NCI-H69 (cell line): ENCODE results near the gene MTM1.

Source experiments
- DNase-seq: peaks from one replicate; lab custom pipeline; 2025; lab: John Stamatoyannopoulos, UW

MTM1 gene

GRCh38 chrX:150664290-150664689 is 95.9 kb downstream of the MTM1 start:
- peak; percentile 91 for DNase-seq

- peak; percentile 78 for DNase-seq
Observed at GRCh38 chrX:150676221-150676620, 107.8 kb downstream of the MTM1 start.

- DNase-seq = peak; percentile 52
Observed at GRCh38 chrX:150680974-150681373, 112.6 kb downstream of the MTM1 start.

- DNase-seq = no peak
Observed at GRCh38 chrX:150683112-150683511, 114.7 kb downstream of the MTM1 start.

- DNase-seq = peak; percentile 63
Observed at GRCh38 chrX:150683536-150684146, 115.2 kb downstream of the MTM1 start.

- peak; percentile 2 for DNase-seq
Observed at GRCh38 chrX:150688911-150689451, 120.6 kb downstream of the MTM1 start.

GRCh38 chrX:150690126-150690525 is 121.7 kb downstream of the MTM1 start:
- peak; percentile 12 for DNase-seq

GRCh38 chrX:150692296-150692695 is 123.9 kb downstream of the MTM1 start:
- no peak for DNase-seq

GRCh38 chrX:150692831-150693724 is 124.7 kb downstream of the MTM1 start, which contains the start of gene MTMR1:
Gene MTMR1, plus strand, starts transcription at chrX:150693396. Its CDS starts 135 bp downstream, at chrX:150693531.
- peak; percentile 79 for DNase-seq

GRCh38 chrX:150693725-150694574 is 125.5 kb downstream of the MTM1 start:
- DNase-seq = peak; percentile 87

GRCh38 chrX:150694738-150695410 is 126.5 kb downstream of the MTM1 start:
- peak; percentile 70 for DNase-seq

- no peak for DNase-seq
Observed at GRCh38 chrX:150696331-150696730, 127.9 kb downstream of the MTM1 start.

GRCh38 chrX:150696866-150697265 is 128.4 kb downstream of the MTM1 start:
- no peak for DNase-seq

- no peak for DNase-seq
Observed at GRCh38 chrX:150697641-150698040, 129.2 kb downstream of the MTM1 start.

- no peak for DNase-seq
Observed at GRCh38 chrX:150698981-150699380, 130.6 kb downstream of the MTM1 start.

GRCh38 chrX:150700107-150700506 is 131.7 kb downstream of the MTM1 start:
- DNase-seq = no peak

- no peak for DNase-seq
Observed at GRCh38 chrX:150701377-150701776, 133.0 kb downstream of the MTM1 start.

- no peak for DNase-seq
Observed at GRCh38 chrX:150702966-150703694, 134.7 kb downstream of the MTM1 start.

GRCh38 chrX:150703695-150703974 is 135.2 kb downstream of the MTM1 start:
- DNase-seq = no peak

- no peak for DNase-seq
Observed at GRCh38 chrX:150704030-150704613, 135.7 kb downstream of the MTM1 start.

- DNase-seq = no peak
Observed at GRCh38 chrX:150712619-150713018, 144.2 kb downstream of the MTM1 start.
